RKO (cell line): ENCODE data around the gene ZNF282.
"Not testable (repeated sequence)": the region's sequence is repeated elsewhere in the genome, so short reads cannot be mapped to it uniquely, and the experiment has no call there.

Experiments
- DNase-seq: peaks from one replicate; pipeline ENCODE4 v3.0.0-alpha.2; 2016; ENCODE audit warnings: low spot score

The ZNF282 gene

DNA sequence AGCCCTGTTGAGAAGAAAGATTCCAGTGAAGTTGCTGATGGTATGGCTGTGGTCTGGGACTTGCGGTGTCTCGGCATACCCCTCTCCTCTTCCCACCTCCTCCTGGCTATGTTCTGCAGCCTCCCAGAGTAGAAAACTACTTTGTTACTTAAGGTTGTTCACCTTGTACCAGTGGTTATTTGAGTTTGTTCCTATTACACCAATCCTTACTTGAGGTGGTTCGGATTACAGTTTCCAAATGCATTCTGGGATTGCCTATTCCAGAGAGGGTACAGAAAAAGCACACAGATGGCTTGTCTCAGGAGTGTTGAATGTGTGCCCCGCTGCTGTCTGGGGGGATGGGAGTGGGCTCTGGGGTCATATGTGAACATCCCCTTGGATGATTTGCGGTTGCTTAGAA lies 59.8 kb downstream of the ZNF282 start:
- DNase-seq: no peak

DNA sequence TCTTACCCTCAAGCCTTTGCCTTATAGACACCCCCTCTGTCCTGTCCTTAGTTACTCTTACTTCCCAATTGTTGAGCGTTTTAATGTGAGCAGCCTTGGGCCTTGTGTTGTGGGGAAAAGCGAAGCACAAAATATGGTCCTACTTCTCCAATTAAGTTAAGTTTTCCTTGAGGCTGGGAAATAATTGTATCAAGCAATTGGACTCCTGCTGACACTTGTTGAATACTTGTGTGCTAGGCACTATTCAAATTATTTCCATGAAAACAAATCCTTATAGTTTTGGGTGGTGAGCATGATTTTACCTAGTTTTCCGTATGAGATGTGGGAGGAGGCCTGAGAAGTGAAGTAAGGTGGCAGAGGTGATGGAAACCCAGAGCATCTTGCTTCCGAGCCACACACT lies 61.2 kb downstream of the ZNF282 start:
- DNase-seq: no peak

DNA sequence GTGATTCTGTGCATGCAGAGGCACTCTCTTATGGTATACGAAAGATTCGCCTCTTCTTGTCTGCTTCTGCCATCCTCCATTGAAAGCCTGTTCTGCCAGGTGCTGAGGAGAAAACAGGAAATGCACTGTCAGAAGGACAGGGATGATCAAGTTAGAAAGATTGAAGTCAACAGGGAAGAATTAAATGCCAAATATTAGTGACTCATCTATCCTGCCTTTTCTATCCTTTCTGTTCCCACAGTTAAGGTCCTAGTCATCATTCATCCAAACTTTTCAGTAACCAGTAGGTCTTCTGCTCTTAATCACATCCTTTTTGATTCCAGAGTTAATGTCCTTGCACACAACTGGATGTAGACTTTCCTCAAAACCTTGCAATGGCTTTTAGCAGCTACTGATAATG lies 61.8 kb downstream of the ZNF282 start:
- peak; percentile 43 for DNase-seq

DNA sequence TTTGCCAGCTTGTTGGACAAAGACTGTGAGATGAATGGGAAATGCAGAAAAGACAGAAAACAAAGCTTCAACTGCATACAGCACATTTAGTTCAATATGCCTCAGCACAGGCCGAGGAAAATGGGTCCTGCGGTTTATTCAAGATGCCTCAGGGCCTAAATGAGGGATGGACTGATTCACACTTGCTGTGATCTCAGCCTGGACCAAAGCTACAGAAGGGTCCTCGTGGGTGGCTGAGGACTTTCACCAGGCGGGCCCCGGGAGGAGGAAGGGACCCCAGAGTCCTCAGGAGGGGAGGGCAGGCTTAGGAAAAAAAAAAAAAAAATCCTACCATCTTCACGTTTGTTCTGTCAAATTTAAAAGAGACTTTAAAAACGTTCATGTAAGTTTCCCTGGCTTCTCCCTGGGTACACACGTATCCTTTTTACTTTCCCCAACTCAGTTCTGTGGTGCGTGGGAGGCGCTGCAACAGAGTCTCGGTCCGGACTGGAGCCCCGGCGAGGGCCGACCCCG lies 66.0 kb downstream of the ZNF282 start:
- DNase-seq: peak; percentile 79

DNA sequence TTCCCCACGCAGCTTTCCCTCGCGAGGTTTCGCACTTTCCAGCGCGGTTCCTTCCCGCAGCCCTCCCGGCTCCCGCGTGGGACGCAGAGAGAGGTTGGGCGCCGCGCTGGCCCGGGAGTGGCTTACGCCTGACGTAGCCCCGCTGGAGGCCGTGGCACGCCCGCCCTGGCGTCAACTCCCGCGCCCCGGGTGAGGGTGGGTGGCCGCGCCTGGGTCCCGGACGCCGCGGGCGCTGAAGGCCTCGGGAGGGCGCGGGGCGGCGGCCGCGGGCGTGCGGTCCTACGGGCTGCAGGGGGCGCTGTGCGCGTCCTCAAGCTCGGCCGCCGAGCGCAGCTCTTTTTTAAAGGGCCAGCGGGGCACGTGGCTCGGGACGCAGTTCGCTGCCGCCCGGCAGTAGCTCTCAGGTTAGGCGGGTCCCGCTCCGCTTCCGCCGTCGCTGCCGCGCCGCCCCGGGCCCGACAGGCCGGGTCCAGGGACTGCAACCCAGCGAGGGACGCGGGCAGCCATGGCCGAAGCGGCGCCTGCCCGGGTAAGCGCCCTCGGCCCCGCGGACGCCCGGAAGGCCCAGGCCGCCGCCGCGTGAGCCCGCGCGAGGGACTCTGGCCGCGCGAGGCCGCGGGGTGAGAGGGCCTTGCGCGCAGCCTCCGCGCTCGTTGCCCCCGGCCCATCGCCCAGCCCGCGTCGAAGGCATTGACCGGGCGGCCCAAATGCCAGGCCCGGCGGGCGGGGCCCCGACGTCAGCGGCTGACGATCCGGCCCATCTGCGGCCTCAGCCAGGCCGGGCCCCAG lies 66.7 kb downstream of the ZNF282 start, which contains the start of gene ZNF783:
Gene ZNF783, plus strand, starts transcription at position 368 of the 789 bp plus-strand sequence. Its CDS starts 138 bp downstream, at position 506.
- peak; percentile 94 for DNase-seq

DNA sequence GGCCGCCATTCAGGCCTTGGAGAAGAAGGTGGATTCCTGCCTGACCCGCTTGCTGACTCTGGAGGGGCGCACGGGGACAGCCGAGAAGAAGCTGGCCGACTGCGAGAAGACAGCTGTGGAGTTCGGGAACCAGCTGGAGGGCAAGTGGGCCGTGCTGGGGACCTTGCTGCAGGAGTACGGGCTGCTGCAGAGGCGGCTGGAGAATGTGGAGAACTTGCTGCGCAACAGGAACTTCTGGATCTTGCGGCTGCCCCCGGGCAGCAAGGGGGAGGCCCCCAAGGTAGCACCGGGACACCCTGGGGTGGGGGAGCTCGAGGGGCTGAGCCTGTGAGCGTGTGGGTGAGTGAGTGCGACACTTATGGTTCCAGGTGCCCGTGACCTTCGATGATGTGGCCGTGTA lies 71.1 kb downstream of the ZNF282 start:
- no peak for DNase-seq

DNA sequence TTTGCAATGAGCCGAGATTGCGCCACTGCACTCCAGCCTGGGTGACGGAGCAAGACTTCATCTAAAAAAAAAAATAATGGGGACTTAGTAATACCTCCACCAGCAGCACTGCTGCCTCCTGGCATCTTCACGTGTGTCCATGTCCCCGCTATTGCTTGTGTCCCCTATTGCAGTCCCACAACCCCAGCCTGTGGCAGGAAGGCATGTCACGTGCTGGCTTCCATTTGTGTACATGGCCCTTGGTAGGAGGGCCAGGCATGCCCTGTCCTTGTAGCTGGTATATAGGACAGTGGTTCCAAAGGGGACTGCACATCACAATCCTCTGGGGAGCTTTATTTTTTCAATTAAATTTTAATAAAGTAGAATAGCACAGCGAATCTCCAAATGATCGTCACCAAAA lies 72.4 kb downstream of the ZNF282 start:
- DNase-seq: no peak

DNA sequence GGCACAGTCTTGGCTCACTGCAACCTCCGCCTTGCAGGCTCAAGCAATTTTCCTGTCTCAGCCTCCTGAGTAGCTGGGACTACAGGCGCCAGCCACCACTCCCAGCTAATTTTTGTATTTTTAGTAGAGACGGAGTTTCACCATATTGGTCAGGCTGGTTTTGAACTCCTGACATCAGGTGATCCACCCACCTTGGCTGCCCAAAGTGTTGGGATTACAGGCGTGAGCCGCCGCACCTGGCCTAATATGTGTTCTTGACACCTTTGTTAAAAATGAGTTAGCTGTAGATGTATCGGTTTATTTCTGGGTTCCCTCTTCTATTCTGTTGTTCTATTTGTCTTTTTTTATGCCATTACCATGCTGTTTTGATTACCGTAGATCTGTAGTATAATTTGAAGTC lies 79.1 kb downstream of the ZNF282 start:
- DNase-seq: not testable (repeated sequence)
